Activated T-cell treated with anti-CD3 and anti-CD28 coated beads for 1 hour (primary cell): ENCODE results near the gene TCF7L1.

Source experiments
- DNase-seq: peaks from one replicate; pipeline ENCODE4 v3.0.0-alpha.2; 2020; ENCODE audit warnings: low read depth

TCF7L1 gene

GRCh38 chr2:85164145-85164569 is 31.0 kb downstream of the TCF7L1 start:
- no peak for DNase-seq

- no peak for DNase-seq
These were observed 32.0 kb downstream of the TCF7L1 start for GRCh38 chr2:85165088-85165690.

DNA sequence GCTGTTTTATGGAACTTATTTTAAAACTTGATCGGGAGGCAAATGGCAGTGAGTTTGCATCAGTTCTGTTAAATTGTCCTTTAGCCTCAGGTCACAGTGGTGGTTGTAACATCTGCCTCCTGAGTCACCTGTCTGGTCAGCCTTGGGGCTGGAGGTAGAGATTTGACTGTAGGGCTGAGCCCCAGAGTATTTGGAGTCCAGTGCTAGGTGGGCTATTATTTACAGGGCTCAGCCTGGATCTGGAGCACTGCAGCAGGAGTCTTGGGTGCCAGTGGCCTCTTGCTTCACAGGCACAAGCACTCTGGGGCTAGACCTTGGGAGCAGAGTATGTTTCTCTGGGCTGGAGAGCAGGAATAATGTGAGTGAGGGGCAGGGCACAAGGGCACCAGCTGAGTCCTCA is 32.8 kb downstream of the TCF7L1 start:
- no peak for DNase-seq

DNA sequence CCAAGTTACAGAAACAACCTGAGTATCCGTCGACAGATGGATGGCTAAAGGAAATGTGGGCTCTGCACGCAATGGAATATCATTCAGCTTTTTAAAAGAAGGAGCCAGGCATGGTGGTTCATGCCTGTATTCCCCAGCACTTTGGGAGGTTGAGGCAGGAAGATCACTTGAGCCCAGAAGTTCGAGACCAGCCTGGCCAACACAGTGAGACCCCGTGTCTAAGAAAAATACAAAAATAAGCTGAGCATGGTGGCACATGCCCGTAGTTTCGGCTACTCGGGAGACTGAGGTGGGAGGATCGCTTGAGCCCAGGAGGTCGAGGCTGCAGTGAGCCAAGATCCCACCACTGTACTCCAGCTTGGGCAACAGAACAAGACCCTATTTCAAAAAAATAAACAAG is 34.3 kb downstream of the TCF7L1 start:
- no peak for DNase-seq

GRCh38 chr2:85168942-85169341 is 35.8 kb downstream of the TCF7L1 start:
- no peak for DNase-seq

DNA sequence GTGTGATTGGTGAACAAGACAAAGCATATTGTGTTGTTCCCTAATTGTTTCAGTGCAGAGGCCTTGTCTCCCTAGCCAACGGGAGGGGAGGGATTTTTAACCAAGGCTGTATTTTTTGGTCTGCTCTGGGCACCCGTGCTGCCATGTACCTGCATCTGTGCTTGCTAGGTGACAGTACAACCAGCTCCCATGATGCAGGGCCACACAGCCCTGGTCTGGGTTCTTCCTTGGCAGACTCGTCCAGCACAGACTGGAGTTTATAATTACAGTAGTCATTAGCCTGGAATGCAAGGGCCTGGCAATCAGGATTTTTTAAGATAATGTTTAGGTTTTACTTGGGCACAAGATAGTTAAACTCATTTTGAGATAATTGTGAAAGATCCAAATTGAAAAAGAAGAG is 36.4 kb downstream of the TCF7L1 start:
- no peak for DNase-seq

GRCh38 chr2:85170938-85171475 is 37.8 kb downstream of the TCF7L1 start:
- DNase-seq: no peak

DNA sequence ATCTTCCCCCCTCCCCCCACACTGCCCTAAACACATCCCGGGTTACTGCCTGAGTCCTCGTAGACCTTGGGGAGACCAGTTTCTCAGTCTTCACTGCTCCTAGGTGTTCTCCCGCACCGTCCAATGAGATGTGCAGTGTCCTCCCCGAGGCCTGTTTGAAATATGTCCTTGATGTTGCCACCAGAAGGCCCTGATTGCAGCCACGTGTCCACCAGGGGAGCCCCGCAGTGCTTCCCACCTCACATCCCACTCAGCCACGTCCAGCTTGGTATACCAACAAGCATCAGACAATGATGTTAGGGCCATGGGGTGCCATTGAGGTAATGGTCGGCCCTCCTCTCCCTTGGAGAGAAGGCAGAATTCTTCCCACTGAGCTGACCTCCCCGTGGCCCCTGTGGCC is 38.7 kb downstream of the TCF7L1 start:
- no peak for DNase-seq

GRCh38 chr2:85173909-85174308 is 40.7 kb downstream of the TCF7L1 start:
- no peak for DNase-seq

DNA sequence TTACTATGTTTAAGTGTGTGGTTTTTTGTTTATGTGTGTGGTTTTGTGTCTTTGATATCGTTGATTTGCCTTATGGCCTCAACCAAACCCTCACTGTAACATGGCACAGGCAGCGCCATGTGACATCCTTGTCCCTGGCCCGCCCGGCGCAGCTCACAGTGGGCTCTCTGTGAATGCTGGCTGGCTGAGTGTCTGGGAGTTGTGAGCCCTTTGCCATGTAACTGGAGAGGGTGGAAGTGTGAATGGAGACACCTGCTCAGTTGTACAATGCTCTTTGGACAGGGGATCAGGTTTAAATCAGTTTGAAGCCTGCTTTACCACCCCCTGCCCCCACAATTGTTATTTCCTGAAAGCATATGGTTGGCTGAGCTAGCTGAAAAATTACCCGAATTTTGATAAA is 41.8 kb downstream of the TCF7L1 start:
- DNase-seq: no peak

GRCh38 chr2:85175369-85176299 is 42.4 kb downstream of the TCF7L1 start:
- no peak for DNase-seq

- DNase-seq: no peak
These were observed 44.0 kb downstream of the TCF7L1 start for GRCh38 chr2:85177031-85177824.

DNA sequence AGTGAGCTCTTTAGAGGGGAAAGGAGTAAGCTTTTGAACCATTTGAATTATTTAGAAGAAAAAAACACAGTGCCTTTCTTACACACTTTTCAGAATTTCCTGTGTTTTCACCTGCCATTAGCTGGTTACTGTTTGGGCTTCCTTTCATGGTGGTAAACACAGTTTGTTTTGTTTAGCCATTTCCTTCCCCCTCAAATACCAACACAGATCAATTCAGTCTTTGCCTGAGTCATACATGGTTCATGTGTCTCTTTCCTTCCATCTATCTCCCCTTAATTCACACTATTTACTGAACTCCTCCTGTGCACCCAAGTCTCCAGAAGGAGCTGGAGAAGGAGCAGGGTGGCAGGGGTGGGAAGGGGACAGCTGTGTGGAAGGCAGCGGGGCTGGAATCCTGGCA is 45.0 kb downstream of the TCF7L1 start:
- DNase-seq: no peak

DNA sequence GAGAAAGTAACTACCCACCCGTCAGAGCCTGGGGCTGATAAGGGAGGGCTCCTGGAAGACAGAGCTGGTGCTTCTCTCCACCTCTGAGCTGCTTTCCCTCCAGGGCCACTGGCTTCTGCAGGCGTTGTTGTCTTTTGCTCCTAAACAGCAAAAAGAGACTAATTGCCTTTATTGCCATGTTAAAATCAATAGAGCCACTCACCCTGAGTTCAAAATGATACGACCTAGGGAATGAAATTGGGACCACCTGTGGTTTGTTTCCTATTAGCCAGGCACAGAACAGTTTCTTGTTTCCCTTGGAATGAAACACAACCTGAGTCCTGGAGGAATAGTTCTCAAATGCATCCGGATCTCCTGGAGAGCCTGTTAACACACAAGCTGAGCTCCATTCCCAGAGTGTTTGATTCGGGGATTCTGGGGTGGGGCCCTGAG is 45.8 kb downstream of the TCF7L1 start:
- DNase-seq: no peak

- no peak for DNase-seq
These were observed 46.3 kb downstream of the TCF7L1 start for GRCh38 chr2:85179541-85179940.

GRCh38 chr2:85180322-85181133 is 47.3 kb downstream of the TCF7L1 start:
- DNase-seq: no peak

GRCh38 chr2:85181134-85181631 is 48.0 kb downstream of the TCF7L1 start:
- DNase-seq: no peak

DNA sequence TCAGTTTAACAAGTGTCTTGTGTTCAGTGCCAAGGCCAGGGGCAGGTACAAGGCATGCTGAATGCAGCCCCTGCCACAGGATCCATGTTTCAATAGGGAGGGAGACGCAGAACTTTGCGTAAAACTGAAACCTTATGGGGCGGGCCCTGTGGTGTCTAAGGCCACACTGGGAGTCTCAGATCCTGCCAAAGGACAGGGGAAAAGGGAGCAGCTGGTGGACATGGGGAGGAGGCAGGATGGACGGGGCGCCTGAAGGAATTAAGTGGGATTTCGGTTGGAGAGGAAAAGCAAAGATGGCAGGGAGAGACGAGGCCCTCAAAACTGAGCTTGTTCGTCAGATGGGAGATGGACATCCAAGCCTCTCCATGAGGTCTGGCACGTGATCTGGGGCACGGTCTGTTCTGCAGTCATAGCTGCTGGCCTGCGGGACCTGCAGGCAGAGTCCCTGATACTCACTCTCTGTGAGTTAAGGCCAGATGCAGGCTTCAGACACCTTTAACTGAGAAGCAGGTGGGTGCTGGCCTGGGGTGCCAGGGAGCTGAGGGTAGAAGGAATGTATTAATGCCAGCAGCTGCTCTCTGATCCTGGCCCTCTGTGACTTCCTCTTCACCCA is 48.8 kb downstream of the TCF7L1 start:
- DNase-seq: no peak

- no peak for DNase-seq
These were observed 49.9 kb downstream of the TCF7L1 start for GRCh38 chr2:85183076-85183475.

- no peak for DNase-seq
These were observed 50.3 kb downstream of the TCF7L1 start for GRCh38 chr2:85183479-85183878.

GRCh38 chr2:85184231-85184630 is 51.0 kb downstream of the TCF7L1 start:
- no peak for DNase-seq
